GM12865 (cell line): ENCODE data around the gene GRIN2A.
A peak's percentile ranks its signal among the peaks of the same experiment; 100 is the strongest.

Experiments
- DNase-seq: peaks from one replicate; pipeline ENCODE4 v3.0.0; 2010; ENCODE audit warnings: low read depth
- H3K4me3 ChIP-seq: 2 replicates; pipeline ENCODE4 v1.5.1; 2011; ENCODE audit warnings: mild to moderate bottlenecking, low read depth, low read length, control low read depth
- TF ChIP-seq, protein P1 (sequence below): IDR thresholded peaks from 2 replicates; pipeline ENCODE4 v1.5.1; 2011; ENCODE audit warnings: low read length, control low read depth, low read depth, inconsistent platforms; ENCODE audit not compliant: insufficient read depth; ENCODE audit errors: missing control alignments

GRIN2A gene

DNA sequence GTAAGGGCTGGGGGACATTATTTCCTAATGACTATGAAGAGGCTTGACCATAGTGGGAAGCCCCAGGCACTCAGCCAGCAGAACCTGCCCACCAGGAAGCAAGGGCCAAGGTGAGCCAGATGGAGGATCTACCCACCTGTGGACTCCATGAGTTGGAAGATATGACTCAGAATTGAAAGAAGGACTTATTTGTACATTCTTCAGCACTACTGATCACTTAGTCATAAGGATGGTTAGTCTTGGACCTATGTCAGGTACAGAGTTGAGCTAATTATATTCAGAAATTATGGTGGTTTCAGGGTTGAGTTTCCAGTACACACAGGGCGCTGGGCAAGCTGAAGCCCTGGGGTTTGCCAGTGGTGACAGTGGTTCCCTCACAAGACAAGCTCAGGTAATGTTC is 24.0 kb upstream of the GRIN2A start:
- DNase-seq: peak; percentile 64
- TF ChIP-seq, protein P1, sequence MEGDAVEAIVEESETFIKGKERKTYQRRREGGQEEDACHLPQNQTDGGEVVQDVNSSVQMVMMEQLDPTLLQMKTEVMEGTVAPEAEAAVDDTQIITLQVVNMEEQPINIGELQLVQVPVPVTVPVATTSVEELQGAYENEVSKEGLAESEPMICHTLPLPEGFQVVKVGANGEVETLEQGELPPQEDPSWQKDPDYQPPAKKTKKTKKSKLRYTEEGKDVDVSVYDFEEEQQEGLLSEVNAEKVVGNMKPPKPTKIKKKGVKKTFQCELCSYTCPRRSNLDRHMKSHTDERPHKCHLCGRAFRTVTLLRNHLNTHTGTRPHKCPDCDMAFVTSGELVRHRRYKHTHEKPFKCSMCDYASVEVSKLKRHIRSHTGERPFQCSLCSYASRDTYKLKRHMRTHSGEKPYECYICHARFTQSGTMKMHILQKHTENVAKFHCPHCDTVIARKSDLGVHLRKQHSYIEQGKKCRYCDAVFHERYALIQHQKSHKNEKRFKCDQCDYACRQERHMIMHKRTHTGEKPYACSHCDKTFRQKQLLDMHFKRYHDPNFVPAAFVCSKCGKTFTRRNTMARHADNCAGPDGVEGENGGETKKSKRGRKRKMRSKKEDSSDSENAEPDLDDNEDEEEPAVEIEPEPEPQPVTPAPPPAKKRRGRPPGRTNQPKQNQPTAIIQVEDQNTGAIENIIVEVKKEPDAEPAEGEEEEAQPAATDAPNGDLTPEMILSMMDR: no peak
- no peak overlapping the region for H3K4me3 ChIP-seq

DNA sequence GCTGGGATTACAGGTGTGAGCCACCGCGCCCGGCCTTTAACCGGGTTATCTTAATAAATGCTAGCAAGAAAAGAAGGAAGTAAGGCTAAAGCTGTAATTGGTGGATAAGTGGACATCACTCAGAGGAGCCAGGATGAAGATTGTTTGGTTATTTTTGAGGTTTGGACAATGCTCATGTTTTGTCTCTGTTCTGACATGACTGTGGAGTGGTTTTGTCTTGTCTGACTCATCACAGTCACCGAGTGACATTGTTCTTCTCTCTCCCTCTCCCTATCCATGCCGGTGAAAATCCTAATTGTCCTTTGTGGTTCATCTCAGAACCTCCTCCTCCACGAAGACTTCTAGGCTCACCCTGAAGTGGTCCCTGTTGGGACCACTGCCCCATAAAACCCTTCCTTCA is 23.5 kb upstream of the GRIN2A start:
- H3K4me3 ChIP-seq: no peak overlapping the region
- DNase-seq: peak; percentile 45
- TF ChIP-seq, protein P1: no peak

DNA sequence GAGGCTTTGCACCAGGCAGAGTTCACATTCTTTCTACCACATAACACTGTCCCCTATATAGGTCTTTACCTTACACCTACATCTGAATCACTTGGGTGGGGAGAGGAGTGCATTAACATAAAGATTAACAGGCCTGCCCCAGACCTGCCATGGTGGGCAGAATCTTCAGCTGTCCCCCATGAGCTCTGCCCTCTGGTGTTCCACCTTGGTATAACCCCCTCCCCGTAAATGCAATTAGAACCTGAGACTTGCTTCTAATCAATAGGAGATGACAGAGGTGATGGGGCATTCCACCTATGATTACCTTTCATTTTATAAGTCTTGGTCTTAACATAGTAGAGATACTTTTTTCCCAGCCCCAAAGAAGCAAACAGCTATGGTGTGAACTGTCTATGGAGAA is 20.4 kb upstream of the GRIN2A start:
- H3K4me3 ChIP-seq: no peak overlapping the region
- TF ChIP-seq, protein P1: peak; percentile 18
- no peak for DNase-seq

DNA sequence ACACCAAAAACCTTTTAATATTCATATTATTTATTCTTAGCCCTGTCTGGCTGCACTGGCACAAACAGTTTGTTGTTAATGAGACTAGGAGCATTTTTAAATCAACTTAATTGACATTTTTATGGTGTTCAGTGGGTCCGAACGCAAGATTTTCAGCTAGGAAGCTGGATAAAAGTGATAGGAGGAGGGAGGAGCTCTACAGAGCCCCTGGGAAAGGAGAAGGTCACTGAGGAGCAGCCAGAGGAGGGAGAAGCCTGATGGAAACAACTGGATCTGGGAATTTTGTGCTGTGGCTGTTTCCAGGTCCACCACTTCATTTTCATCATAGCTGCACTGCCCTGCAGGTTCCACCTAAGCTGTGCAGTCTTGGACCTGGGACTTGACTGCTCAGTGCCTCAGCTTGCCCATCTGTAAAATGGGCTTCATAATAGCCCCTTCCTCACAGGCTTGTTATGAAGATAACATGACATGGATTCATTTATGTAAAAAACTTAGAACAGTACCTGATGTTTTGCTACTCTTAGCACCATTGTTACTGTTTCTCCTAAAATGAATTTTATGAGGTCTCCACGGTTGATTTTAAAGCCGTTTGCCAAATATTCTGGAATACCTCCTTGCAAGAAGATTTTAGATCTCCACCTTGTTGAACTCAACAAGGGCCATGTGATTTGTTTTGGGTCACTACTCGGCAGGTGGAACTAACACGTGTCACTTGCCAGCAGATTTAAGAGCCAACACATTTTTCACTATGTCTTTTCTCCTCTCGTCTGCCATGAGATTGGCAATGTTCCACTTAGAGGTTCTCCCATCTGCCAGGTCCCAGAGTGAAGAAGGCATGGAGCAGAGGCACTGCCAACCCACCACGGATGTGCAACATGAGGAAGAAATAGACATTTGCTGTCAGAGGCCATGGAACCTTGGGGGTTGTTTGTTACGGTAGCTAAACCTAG is 18.7 kb upstream of the GRIN2A start:
- no peak overlapping the region for H3K4me3 ChIP-seq
- TF ChIP-seq, protein P1: no peak
- DNase-seq: no peak

DNA sequence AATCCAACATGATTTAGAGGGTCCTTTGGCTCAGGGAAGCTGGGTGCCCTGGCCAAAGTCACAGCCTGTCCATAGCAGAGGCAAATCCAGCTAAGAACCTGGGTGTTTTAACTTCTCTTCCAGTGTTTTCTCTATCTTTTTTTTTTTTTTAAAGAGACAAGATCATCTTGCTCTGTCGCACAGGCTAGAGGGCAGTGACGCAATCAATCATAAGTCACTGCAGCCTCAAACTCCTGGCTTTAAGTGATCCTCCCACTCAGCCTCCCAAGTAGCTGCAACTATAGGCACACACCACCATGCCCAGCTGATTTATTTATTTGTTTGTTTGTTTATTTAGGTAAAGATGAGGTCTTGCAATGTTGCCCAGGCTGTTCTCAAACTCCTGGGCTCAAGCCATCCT is 14.8 kb upstream of the GRIN2A start:
- DNase-seq: no peak
- no peak overlapping the region for H3K4me3 ChIP-seq
- TF ChIP-seq, protein P1: no peak

DNA sequence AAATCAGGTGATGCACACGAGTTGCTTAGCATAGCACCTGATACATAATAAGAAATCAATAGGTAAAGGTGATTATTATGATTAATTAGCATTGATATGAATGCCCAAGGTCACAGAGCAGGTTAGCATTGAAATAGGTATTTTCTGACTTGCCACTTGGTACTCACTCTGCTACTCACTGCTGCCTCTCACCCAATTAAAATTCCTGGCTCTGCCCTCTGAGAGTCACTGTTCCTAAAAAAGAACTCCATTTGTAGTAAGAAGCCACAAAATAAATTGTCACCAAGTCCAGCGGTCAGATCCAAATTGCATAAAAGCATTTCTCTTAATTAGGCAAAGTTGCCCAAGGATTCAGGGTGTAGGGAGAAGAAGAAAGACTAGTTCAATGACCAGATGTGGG is 8.9 kb upstream of the GRIN2A start:
- no peak overlapping the region for H3K4me3 ChIP-seq
- no peak for DNase-seq
- TF ChIP-seq, protein P1: no peak
